Globus pallidus (tissue), 1 donor: ENCODE results near the gene KPNA5.
A peak's percentile ranks its signal among the peaks of the same experiment; 100 is the strongest.
"Not testable (repeated sequence)": the region's sequence is repeated elsewhere in the genome, so short reads cannot be mapped to it uniquely, and the experiment has no call there.

Experiments
- DNase-seq: peaks from one replicate; pipeline ENCODE4 v3.0.0-alpha.2; 2015; ENCODE audit warnings: low spot score

Gene KPNA5

DNA sequence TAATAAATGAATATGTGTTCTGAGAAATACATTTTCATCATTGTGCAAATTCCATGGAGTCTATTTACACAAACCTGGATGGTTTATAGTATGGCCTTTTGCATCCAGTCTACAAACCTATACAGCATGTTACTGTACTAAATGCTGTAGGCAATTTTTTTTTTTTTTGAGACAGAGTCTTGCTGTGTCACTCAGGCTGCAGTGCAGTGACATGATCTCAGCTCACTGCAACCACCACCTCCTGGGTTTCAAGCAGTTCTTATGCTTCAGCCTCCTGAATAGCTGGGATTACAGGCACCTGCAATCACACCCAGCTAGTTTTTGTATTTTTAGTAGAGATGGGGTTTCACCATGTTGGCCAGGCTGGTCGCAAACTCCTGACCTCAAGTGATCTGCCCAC, 22.9 kb downstream of the KPNA5 start:
- not testable (repeated sequence) for DNase-seq

DNA sequence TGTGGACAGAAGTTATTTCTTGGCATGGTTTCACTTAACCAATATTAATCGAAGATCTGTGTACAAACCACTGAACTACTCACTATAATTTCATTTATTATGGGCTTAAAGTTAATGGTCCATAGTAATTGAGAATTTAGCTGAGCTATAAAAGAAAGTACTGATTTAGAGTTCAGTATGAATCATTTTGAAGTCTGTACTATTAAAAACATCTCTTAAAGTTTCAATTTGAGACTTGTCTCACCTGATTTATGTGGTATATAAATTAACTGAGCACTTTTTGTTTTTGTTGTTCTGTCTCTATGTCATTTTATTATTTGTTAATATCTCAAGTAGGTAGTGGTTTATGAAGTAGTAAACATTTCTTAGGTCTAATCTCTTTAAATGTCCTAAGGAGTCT, 24.9 kb downstream of the KPNA5 start:
- DNase-seq = no peak

DNA sequence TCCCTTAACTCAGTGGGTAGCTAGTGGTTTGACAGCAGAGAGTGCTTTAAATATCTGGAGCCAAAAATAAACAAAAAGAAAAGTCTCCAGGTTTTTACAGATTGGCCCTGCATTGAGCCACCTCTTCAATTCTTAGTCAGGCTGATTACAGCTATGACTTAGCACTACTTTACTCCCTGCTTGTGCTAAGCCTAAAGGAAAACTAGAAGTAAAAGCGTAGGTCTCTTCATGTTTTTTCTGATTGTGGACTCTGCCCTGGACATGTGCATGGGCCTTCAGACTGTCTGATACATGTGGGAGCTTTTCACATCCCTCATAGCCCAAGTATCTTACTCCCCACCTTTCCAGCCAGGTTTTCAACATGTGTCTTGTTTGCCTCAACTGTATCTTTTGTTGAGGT, 33.3 kb downstream of the KPNA5 start:
- no peak for DNase-seq

DNA sequence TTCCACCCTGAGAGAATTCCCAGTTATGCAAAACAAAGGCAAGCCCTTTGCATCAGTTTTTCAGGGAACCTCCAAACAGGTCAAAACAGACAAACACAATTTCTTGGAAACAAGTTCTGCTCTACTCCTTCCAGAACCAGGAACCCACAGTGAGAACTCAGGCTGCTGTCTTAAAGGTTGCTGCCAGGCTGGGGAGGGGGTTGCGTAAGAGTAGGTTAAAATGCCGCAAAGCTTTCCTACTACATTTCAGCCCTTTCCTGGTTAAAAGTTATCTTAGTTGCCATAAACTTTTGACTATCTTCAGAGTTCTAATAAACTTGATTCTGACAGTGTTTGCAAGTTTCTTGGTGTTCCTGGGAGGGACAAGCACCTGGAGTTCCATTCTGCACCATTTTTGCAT, 33.8 kb downstream of the KPNA5 start:
- no peak for DNase-seq

DNA sequence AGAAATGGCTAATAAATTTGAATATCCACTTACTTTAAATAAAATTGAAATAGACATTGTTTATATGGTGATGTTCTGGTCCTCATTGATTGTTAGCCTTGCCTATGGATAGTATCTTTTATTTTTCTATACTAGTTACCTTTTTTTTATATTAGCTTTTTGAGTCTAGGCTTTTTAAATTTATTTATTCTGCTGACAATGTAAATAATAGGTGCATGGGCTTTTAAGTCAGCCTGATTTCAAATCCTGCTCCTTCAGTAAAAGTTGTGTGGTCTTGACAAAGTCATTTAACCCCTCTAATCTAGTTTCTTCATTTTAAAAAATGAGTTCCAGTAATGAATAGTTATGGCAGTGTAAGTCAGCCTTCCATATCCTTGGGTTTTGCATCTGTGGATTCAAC, 45.9 kb downstream of the KPNA5 start:
- no peak for DNase-seq

DNA sequence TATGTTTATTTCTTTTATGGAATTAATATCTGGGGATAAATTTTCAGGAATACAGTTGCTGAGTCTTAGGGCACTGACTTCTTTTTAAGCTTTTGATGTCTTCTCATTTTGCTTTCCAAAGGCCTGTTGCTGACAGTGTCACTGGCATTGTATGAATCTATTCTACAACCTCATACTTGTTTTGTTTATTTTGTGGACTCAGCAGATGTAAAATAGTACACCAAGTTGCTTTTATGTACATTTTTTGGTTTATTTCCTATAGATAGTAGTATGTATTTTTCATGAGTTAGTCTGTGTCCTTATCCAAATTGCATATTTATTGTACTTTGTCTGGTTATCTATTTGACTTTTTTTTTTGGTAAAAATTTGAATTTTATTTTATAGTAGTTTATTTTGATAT, 49.5 kb downstream of the KPNA5 start:
- no peak for DNase-seq

DNA sequence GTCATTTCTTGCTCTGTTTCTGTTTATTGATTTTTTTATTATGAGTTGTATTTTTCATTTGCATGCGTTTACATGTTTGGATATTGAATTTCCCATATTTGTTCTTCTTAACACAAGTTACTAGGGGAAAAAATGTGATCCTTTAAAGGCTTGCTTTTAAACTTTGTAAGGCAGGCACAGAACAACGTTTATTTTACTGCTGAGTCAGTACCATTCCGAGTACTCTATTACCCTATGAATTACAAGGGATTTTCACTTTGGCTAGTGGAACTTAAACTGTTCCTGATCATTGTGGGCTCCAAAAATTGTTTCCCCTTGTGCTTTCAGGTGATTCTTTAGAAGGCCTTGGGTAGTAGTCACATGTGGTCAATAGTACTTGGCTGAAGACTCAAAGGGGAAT, 56.0 kb downstream of the KPNA5 start:
- no peak for DNase-seq

DNA sequence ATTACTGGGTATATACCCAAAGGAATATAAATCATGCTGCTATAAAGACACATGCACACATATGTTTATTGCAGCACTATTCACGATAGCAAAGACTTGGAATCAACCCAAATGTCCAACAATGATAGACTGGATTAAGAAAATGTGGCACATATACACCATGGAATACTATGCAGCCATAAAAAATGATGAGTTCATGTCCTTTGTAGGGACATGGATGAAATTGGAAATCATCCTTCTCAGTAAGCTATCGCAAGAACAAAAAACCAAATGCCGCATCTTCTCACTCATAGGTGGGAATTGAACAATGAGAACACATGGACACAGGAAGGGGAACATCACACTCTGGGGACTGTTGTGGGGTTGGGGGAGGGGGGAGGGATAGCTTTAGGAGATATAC, 59.5 kb downstream of the KPNA5 start:
- DNase-seq = not testable (repeated sequence)

DNA sequence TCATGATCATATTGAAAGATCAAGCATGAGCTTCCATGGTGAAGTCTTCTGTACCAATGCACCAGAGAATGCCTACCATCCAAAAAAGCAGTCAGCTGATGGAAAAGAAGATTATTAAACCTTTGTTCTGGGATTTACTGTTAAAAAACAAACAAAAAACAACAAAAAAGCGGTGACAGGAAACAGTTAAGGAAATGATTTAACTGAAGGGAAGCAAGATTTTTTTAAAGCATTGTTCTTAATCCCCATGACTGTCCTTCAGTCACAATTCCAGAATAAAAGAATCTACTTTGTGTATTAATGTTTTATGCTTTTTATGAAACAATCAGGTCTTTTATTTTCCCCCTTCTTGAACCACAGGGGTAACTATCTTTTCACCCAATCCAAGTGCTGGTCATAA, 60.6 kb downstream of the KPNA5 start:
- DNase-seq = no peak

DNA sequence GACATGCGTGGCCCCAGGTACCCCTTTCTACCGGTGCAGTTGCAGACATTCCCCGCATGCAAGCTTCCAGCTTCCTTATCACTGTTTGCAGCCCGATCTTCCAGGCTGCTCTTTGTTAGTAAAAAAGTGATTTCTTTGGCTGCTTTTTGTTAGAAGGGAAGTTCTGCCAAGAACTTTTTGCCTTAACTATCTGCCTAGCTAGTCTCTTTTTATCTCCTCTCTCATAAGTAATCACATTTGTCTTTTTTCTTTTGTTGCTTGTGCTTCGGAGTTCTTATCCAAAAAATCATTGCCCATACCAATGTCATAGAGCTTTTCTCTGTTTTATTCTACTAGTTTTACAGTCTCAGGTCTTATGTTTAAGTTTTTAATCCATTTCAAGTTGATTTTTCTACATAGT, 64.2 kb downstream of the KPNA5 start:
- DNase-seq = no peak

DNA sequence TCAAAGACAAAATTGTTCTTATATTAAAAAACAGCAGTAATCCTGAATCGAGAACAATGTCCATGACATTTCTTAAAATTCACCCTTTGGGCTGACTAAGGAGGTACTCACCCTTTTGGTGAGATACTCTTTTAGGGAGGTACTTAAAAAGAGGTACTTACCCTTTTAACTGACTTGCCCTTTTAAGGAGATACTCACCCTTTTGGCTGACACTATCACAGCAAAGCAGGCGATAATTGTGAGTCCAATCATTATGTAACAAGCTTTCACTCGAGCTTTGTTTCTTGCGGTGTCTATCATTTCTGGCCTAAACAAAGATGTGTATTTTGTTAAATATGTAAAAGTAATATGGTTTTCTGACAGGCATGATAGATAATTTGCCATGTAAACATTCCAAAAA, 80.8 kb downstream of the KPNA5 start:
- DNase-seq = no peak

DNA sequence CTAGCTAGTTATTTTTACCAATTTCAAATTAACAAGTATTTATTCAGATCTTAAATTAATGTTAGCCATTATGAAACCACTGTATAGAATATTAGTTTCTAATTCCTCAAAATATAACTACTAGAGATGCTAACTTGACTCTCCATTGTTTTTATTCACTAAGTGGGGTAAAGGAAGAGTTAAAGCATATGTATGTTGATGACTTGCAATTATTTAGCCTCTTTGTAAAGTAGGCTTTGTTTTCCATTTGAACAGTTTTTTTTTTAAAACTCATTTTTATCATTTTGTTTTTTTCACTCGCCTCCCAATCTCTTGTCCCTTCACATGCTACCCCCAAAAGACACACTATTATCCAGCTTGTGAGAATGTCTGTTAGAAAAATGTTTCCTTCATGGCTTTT, 81.2 kb downstream of the KPNA5 start:
- DNase-seq = no peak

DNA sequence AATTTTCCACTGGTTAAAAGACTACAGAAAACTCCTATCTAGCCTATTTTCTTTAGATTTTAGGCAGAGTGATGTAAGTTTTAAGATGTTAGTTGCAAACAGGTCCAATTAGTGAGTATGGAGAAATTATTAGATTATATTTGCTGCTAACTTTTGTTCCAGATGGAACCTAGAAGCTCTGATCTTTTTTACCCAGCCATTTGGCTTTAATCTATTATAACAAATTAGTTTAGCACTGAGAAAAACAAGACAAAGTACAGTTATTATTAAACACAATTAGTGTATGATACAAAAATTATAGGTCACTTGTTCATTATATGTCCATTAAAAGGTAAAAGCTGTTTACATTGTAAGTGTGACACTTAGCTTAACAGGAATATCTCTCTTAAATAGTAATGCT, 82.0 kb downstream of the KPNA5 start:
- no peak for DNase-seq

DNA sequence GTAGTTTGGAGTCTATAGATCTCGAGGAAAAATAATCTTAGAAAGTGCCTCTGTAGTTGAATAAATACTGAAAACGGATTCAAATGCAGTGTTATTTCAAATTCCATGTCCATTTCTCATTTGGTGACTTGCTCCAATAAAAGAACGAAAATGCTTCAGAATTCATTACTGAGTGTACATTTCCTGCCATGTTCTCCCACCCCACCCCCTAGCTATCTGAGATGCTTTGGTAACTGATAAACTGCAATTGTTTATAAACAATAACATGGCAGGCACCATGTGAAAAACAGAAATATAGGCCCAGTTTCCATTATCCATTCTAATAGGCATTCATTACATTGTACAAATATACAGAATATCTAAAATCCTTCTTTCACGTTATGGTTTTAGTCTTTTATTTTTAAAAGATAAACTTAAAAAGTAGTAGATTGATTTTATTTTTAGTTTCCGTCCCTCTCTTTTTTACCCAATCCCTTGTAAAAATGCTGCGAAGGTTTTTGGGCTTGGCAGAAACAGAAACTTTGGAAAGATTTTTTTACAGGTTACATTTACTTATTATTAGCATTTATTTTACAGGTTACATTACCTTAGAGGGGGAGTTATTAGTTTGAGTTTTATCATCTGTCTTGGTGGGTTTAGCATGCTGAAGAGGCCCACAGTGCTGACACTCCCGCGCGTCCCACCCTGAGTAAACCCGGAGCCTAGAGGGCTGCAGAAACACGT, 83.1 kb downstream of the KPNA5 start:
- no peak for DNase-seq

DNA sequence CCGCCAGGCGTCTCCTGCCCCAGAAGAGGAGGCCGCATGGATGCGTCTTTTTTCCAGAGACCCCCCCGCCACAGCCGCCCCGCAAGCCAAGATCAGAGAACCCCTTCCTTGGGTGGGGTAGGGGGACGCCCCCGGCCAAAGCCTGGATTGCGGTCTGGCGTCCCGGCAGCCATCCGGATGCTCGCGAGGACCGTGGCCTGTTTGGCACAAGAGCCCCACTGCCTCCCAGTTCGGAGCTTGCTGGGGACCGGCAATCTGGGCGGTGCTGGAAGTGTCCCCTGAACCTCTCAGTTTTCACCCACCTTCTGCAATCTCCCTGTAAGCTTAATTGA, 83.6 kb downstream of the KPNA5 start:
- no peak for DNase-seq

DNA sequence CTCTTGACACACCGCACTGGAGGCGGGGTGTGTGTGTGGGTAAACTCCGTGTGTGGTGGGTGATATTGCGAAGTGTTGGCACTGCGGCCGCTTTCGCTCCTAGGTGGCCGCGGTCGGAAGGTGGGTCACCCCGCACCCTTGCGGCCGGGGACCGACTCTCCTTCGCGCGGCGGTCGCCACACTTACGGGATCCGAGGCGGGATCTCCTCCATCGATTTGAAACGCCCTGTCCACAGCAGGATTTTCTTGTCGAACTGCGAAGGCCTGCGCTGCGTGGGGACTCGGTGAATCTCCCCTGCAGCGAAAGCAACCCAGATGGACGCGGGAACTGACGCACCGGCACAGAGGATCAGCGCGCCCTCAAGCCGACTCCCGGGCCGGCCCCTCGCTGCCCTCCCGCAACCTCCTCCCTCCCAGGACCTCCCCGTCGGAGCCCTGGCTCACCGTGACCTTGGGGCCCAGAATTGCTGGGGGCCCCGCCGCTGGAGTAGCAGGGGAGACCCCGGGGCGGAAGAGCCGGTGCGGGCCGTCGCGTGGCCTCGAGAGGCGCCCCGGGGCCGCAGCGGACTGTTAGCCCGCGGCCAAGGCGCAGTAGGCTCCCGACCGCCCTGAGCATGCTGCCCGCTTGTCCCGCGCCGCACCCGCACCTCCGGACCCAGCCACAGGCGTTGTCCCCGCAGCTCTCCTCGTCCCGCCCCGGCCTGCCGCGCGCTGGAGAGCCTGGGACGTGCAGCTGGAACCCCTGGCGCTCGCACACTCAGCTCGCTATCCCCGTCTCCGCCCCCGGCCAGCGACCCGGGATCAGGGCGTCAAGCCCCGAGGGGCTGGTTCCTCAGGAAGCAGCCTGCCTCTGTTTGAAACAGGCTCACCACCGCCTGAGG, 84.2 kb downstream of the KPNA5 start, which contains the start of gene FAM162B:
TSS of gene FAM162B (minus strand) at position 759 of the 881 bp plus-strand sequence. CDS start at position 616, 143 bp downstream.
- DNase-seq = no peak

DNA sequence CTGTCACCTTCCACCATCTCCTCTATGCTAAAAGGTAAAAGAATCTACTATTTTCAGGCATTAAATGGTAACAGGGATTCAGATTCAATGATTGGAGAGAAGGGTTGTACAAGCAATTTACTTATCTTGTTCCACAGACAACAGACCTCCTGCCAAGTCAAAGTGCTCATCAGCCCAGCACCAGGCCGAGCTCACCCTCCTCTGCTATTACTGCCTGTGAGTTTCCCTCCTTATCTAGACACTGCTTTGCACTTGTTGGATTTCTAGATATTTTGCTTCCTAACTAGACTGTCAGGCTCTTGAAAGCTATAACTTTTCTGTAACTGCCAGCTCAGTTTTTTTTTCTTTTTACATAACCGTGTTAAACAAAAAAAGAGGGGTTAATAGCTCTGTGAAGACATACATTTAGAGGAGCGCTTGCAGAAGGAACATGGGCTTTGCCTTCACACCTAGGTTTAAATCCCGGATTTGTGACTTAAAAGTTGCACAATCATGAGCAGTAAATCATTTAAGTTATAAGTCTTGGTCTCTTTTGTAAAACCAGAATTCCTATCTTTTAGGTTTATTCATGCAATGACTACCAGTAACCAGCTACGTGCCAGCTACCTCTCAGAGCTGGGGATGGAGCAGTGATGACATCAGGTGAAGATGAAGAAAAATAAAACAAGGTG, 85.6 kb downstream of the KPNA5 start:
- DNase-seq = no peak

DNA sequence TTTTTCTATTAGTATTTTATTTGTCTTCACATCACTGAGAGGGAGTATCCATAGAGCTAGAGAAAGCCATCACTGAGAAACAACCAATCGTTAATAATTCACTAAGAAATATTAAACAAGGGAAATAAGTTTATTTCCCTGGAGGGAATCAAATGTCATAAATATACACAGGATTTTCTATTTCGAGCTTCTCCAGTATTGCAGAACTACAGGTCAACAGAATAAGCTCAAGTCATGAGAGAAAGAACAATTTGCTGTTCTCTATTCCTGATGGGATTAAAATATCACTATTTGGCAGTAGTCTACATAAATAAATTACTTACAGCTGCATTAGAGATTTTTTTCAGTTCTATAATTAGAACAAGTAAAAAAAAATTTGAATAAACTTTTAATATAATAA, 86.7 kb downstream of the KPNA5 start:
- no peak for DNase-seq

DNA sequence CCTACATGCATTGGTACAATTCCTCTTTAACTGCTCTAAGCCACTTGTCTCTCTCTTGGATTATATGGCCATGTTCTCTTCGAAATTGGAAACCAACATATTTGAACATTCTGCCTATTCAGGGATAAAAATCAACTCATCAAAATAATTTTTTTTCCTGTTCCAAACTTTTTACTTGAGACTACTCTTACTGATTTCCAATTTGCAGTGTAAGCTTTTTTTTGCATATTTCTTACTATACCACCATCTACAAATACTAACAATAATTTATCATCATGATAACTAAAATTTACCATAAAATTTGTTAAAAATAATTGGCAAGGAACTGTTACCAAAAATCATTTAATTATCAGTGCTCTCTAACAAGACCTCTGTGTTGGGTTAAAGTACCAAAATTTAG, 91.4 kb downstream of the KPNA5 start:
- DNase-seq = no peak

DNA sequence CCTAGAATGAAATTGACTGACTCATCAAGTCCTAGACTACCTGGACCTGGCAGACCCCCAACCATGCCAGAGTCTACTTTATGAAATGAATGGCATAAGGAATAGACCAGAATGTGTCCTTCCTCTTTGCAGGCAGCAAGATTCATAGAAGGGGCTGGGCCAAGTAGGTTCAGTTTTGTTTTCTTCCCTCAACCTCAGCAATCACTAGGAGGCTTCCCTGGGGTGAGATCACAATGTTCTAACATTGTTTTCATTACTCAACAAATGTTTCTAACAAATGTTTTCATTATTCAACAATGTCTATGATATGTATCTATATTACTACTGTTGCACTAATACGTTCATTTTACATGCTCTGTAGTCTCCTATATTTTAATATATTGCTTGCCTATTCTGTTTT, 92.9 kb downstream of the KPNA5 start:
- DNase-seq = no peak

DNA sequence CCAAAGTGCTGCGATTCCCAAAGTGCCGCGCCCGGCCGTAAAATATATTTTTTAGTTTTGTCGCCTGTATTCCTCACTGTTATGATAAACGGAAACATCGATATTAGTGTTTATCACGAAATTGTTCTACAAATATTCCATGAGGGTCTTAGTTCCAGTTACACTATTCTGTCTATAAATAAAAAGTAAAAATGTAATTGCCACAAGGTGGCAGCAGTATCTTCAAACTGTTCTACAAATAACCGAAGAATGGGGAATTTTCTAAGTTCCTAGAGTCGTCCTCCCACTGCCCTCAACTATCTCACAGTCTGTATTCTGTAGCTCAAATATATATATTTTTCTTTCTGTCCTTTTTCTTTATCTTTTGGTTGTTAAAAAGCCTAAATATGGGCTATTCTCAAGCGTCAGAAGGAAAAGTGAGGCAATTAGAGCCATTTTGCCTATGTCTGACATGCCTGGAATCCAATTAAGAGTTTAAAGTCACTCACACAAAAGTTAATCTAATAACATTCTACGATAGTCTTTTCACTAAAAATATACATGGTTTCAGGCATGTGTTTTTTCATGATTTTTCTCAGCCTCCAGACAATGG, 98.7 kb downstream of the KPNA5 start:
- peak; percentile 17 for DNase-seq

DNA sequence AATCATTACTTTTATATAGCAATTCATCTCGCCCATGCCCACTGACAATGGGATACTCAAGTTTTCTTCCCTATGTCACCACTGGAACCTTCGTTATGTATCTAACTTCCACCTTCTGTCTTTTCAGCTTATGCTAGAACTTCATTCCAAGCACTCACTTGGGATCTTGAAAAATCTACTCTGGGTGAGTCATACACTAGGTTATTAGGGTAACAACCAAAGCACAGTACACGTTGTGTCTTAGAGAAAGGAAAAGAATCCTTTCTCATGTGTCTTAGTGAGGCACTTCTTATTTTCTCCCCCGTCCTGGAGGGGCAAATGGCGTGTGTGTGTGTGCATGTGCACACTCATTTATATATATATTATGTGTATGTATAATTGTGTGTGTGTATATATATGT, 102.8 kb downstream of the KPNA5 start:
- DNase-seq = no peak
